ENCODE results near the gene ATXN7L1.

DNA sequence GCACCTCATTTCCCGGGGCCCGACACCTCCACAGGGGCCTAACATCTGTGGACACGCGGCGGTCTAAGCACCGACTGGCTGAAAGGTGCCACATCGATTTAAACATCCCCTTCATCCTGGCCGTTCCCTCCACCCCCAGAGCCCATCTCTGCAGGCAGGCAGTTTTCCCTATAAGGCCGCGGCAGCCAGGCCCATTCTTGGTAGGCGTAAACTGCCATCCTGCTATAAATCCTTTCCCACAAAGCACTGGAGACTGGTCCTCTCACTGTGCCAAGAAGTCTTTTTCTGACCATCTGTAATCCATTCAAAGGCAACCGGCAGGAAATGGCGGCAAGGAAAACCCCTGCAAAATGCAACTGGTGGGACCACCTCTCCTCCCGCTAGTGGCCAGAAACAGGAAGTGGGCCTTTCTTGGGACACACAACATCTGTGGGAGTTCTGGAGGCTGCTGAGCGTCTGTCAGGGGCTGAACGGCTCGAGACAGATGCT lies 22.4 kb downstream of the ATXN7L1 start:
- TF ChIP-seq, protein P1, sequence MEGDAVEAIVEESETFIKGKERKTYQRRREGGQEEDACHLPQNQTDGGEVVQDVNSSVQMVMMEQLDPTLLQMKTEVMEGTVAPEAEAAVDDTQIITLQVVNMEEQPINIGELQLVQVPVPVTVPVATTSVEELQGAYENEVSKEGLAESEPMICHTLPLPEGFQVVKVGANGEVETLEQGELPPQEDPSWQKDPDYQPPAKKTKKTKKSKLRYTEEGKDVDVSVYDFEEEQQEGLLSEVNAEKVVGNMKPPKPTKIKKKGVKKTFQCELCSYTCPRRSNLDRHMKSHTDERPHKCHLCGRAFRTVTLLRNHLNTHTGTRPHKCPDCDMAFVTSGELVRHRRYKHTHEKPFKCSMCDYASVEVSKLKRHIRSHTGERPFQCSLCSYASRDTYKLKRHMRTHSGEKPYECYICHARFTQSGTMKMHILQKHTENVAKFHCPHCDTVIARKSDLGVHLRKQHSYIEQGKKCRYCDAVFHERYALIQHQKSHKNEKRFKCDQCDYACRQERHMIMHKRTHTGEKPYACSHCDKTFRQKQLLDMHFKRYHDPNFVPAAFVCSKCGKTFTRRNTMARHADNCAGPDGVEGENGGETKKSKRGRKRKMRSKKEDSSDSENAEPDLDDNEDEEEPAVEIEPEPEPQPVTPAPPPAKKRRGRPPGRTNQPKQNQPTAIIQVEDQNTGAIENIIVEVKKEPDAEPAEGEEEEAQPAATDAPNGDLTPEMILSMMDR (IDR thresholded peaks at IDR 0.05) = no peak
- no peak for TF ChIP-seq POLR2A (IDR thresholded peaks at IDR 0.05)

All from esophagus squamous epithelium (tissue), 4 donors.